LoVo (cell line): Measurements from ENCODE around the gene RBM42.
"Not testable (repeated sequence)": the region's sequence is repeated elsewhere in the genome, so short reads cannot be mapped to it uniquely, and the experiment has no call there.

ENCODE experiments used
- DNase-seq: peaks from one replicate; pipeline ENCODE4 v3.0.0-alpha.2; 2016; ENCODE audit warnings: low spot score

The RBM42 gene

GRCh38 chr19:35654828-35655227, 26.0 kb downstream of the RBM42 start:
- not testable (repeated sequence) for DNase-seq

DNA sequence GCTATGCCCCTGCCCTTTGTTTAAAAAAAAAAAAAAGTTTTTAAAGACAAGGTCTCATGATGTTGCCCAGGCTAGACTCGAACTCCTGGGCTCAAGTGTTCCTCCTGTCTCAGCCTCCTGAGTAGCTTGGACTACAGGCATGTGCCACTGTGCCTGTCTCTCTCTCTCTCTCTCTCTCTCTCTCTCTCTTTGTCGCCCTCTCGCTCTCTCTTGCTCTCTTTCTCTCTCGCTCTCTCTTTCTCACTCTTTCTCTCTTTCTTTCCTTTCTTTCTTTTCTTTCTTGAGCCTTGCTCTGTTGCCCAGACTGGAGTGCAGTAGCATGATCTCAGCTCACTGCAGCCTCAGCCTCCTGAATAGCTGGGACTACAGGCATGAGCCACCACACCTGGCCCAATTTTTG, 26.8 kb downstream of the RBM42 start:
- no peak for DNase-seq

- DNase-seq: no peak
These were observed 27.9 kb downstream of the RBM42 start for GRCh38 chr19:35656700-35657099.

GRCh38 chr19:35657904-35658700, 29.3 kb downstream of the RBM42 start:
- DNase-seq: no peak

DNA sequence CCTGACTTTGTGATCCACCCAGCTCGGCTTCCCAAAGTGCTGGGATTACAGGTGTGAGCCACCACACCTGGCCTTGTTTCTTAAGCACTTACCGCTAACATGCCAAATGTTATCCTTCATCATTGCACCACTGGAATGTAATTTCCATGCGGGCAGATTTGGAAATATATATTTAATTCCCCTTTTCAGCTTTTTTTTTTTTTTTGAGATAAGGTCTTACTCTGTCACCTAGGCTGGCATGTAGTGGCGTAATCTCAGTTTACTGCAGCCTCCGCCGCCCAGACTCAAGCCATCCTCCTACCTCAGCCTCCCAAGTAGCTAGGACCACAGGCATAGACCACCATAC, 33.1 kb downstream of the RBM42 start:
- DNase-seq: no peak

DNA sequence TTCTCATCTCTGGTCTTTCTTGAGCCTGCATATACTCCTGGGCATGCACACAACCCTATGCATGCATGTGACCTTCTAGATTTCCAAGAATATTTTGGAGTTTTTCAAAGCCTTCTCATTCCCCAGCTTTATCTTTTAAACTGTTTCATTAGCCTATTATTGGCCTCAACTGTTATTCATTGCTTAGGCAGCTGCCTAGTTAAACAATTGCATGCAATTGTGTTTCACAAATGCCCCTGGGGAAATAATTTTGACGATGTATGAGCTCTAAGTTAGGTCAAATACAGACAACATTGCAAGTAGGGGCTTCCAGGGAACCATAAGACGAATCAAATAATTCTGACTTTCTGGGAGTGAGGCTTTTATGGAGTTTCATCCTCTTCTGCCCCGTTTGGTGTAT, 35.1 kb downstream of the RBM42 start:
- DNase-seq: no peak

DNA sequence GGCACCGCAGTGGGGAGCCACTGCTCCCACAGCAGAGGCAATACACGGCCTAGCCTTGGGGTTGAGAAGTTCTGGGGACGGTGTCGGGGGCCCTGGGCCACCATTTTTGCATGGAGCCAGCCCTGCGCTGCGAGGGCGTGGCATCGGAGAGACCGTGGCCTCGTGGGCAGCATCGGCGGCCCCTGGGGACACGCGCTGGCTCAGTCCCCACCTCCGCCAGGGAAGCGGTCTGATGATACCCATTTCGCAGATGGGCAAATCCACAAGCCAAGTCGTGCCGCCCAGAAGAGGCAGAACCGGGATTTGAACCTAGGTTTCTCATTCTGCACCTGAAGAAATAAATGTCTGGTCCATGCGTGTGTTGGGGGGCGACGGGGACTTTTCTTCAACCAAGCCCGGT, 36.3 kb downstream of the RBM42 start:
- DNase-seq: no peak

- DNase-seq: no peak
These were observed 36.8 kb downstream of the RBM42 start for GRCh38 chr19:35665604-35666003.

DNA sequence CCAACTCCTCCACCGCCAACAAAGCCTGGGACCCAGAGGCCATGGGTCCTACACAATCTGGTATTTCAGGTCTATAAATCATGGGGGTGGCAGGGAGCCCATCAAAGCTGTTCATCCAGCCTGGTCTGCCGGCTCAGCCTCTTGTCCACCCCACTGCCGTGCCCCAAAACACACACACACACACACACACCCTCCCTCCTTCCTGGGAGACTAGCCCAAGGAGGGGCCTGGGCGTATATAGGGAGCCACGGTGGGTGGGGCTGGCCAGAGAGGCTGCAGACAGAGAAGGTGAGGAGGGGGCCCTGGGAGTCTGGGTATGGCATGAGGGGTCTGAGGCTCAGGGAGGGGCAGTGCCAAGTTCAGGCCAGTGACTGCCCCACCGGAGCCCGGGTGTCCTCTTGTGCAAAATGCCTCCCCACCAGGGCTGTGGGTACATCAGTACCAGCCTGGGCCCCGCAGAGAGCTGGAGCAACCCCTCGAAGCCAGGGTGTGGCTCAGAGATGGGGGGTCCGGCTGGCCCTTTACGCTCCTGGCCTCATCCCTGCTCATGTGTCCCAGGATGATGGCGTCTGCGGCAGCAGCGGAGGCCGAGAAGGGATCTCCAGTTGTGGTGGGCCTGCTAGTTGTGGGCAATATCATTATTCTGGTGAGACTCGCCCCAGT, 37.5 kb downstream of the RBM42 start, which contains the start of gene UPK1A:
Gene UPK1A, plus strand, starts transcription at position 267 of the 663 bp plus-strand sequence. Its CDS starts 296 bp downstream, at position 563.
- no peak for DNase-seq

GRCh38 chr19:35669566-35669965, 40.7 kb downstream of the RBM42 start:
- no peak for DNase-seq

GRCh38 chr19:35669974-35670373, 41.1 kb downstream of the RBM42 start:
- DNase-seq: no peak

DNA sequence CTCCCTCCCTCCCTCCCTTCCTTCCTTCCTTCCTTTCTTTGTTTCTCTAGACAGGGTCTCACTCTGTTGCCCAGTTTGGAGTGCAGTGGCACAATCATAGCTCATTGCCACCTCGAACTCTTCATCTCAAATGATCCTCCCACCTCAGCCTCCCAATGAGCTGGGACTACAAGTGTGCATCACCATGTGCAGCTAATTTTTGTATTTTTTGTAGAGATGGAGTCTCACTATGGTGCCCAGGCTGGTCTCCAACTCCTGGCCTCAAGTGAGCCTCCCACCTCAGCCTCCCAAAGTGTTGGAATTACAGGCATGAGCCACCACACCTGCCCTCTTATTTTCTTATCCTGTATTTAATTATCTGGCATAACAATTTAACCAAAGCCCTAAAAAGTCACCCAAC, 41.9 kb downstream of the RBM42 start:
- no peak for DNase-seq

DNA sequence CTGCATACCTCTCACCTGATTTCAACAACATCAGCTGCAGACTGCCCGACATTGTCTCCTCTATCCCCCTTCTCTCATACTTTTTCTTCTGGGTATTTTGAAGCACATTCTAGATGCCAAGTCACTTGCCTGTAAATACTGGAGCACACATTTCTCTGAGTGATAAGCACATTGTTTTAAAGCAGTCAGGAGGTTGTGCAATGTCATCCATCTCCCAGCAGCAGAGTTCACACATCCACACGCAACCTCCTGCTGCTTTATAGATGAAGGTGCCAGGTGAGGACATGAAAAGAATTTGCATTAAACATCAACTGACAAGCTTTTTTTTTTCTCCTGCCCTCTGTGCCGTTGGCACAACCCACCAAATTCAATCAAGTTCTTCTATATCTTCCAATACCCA, 43.0 kb downstream of the RBM42 start:
- DNase-seq: no peak

GRCh38 chr19:35673121-35673804, 44.4 kb downstream of the RBM42 start:
- DNase-seq: peak; percentile 43

- no peak for DNase-seq
These were observed 46.8 kb downstream of the RBM42 start for GRCh38 chr19:35675589-35676140.
